H1 (cell line): ENCODE measurements around the gene GRIN2C.

Source experiments
- CEBPB ChIP-seq: IDR thresholded peaks from 2 replicates; pipeline ENCODE4 v1.6.1; 2012; ENCODE audit warnings: low read depth, low read length
- CREB1 ChIP-seq: IDR thresholded peaks from 2 replicates; pipeline ENCODE4 v1.6.1; 2012; ENCODE audit warnings: inconsistent platforms
- CTCF ChIP-seq, 3 experiments: IDR thresholded peaks; 1 replicate in 2 of 3; 2 replicates in 1 of 3; pipeline versions ENCODE4 v1.5.1 to v1.6.1; 2011; ENCODE audit warnings: low read length in 3 of 3, mild to moderate bottlenecking in 3 of 3, inconsistent platforms in 2 of 3, low read depth in 1 of 3, moderate library complexity in 1 of 3; ENCODE audit not compliant: insufficient read depth in 1 of 3; ENCODE audit errors: control extremely low read depth in 1 of 3
- HDAC2 ChIP-seq, 2 experiments: fragments of 300-600 bp in 1 of 2; sonication (generic) in 1 of 2; IDR thresholded peaks; 2 replicates each; pipeline ENCODE4 v1.6.1; 2011 to 2012; ENCODE audit warnings: low read depth in 2 of 2, low read length in 2 of 2, mild to moderate bottlenecking in 2 of 2, moderate library complexity in 2 of 2, borderline replicate concordance in 1 of 2, inconsistent platforms in 1 of 2
- SP2 ChIP-seq: IDR thresholded peaks from 2 replicates; pipeline ENCODE4 v1.6.1; 2012; ENCODE audit warnings: mild to moderate bottlenecking, low read length, inconsistent platforms
- SRF ChIP-seq: IDR thresholded peaks from 2 replicates; pipeline ENCODE4 v1.6.1; 2011; ENCODE audit warnings: mild to moderate bottlenecking, low read depth, low read length, moderate library complexity

GRCh38 chr17:74808714-74809430 lies 50.8 kb downstream of the GRIN2C start:
- TF ChIP-seq SP2 (no peak), CTCF (IDR thresholded peaks at IDR 0.05; ENCODE audit: control extremely low read depth in 1 of 3, insufficient read depth in 1 of 3, low read depth in 1 of 3, low read length in 3 of 3) (no peak), CREB1 (no peak), SRF (no peak), HDAC2 (IDR thresholded peaks at IDR 0.05; ENCODE audit: borderline replicate concordance in 1 of 2, low read depth in 2 of 2, low read length in 2 of 2) (no peak), CEBPB (no peak)
